Measurements from ENCODE around the gene CRTC3.
"Not testable (repeated sequence)": the region's sequence is repeated elsewhere in the genome, so short reads cannot be mapped to it uniquely, and the experiment has no call there.

CRTC3 gene

DNA sequence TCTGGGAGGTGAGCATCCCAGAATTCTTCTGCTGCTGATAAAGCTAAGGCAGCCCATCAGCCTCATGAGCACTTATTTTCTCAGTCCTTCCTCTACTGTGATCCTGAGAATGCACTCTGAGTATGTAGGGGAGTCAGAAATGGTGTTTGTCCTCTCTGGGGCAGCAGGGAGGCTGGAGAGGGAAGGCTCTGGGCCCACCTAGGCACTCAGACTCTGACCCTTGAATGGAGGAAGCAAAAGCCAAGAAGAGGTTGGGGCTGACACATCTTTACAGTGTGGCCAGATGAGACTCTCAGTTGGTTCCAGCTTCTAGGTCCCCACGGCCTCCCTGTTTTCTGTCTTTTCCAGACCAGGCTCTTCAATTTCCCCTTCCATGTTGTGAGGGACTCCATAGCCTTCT, 151.3 kb downstream of the CRTC3 start:
- ATAC-seq, result no peak

DNA sequence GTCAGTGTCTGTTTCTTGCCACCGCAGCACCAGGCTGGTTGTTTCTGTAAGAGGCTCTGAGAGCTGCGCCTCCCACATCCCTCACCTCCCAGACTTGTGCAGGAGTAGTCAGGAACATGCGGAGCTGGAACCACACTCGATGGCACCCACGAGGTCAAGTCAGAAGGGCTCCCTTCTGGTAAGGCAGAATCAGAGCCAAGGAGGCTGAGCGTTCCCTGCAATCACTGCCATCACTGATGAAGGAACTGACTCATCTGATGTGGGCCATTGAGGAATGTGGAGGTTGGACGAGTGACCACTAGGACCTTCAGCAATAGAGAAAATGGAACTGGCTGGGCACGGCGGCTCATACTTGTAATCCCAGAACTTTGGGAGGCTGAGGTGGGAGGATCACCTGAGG, 151.8 kb downstream of the CRTC3 start:
- ATAC-seq, result no peak

DNA sequence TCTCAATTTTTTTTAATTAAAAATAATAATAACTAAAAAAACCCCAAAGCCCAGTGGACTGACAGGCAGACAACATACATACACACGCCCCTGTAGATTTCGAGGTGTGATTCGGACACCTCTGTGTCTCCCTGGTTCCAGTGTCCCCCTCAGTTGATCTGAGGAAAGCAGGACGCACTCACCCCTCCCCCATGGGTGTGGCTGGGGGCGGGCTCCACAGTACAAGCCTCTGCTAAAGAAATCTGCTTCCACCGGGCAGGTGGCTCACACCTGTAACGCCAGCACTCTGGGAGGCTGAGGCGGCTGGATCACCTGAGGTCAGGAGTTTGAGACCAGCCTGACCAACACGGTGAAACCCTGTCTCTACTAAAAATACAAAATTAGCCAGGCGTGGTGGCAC, 153.6 kb downstream of the CRTC3 start:
- no peak for ATAC-seq

DNA sequence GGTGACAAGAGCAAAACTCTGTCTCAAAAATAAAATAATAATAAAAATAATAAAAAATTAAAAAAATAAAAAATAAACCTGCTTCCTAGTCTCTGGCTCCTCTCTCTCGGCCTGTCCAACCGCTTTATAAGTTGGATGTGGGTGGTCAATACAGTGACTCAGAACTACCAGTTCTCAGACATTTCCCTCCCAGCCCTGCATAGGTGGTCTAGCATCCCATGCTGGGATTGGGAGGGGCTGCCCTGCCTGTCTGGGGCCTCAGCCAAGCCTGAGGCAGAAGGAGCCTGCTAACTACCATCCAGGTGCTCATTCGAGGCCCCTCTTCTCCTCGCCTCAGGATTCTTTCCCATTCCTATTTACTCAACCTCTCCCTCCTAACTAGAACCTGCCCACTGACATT, 154.2 kb downstream of the CRTC3 start:
- ATAC-seq, result no peak

DNA sequence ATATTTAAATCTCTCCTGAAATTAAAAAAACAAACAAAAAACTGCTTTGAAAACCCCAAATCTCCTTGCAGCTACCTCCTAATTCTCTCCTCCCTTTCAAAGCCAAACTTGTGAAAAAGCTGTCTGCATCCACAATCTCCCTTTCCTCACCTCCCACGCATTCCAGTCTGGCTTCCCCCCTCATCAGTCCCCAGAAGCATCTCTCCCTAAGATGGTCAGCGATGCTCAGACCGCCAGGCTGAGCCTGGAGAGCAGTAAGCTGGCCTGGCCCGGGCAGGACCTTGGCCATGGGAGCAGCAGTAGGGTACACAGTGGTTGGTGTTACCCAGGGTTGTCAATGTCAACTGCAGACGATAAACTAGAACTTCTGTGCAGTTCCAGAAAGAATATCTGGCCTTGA, 154.6 kb downstream of the CRTC3 start:
- ATAC-seq, result no peak

DNA sequence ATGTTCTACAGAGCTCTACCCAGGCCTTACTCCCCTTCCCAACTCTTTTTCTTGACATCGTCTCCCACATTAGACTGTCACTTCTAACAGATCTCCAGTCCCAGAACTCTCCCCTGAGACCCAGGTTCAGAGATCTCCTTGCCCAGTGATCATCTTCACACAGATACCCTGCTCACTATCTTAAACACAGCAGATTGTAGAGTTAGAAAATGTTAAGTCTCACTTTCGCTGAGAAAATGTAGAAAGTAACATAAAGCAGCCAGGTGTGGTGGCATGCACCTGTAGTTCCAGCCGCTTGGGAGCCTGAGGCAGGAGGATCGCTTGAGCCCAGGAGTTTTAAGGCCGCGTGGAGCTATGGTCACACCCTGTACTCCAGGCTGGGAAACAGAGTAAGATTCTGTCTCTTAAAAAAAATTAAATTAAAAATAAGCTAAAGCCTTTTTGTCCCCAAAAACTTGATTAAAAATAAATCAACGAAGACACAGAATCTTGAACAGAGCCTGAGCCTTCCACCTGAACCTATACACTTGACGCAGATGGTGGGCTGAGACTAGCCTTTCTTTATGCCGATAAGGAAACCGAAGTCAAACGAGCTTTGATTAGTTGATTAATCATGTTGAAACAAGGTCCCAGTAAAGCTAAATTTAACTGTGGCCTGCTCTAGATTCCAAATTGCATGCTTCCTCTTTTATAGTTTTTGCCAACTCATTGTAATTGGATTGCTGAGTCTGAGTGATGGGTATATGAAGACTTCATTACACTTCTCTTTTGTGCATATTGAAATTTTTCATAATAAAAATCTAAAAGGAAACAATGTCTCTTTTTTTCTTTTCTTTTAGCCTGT, 156.1 kb downstream of the CRTC3 start:
- ATAC-seq, result peak; percentile 4

DNA sequence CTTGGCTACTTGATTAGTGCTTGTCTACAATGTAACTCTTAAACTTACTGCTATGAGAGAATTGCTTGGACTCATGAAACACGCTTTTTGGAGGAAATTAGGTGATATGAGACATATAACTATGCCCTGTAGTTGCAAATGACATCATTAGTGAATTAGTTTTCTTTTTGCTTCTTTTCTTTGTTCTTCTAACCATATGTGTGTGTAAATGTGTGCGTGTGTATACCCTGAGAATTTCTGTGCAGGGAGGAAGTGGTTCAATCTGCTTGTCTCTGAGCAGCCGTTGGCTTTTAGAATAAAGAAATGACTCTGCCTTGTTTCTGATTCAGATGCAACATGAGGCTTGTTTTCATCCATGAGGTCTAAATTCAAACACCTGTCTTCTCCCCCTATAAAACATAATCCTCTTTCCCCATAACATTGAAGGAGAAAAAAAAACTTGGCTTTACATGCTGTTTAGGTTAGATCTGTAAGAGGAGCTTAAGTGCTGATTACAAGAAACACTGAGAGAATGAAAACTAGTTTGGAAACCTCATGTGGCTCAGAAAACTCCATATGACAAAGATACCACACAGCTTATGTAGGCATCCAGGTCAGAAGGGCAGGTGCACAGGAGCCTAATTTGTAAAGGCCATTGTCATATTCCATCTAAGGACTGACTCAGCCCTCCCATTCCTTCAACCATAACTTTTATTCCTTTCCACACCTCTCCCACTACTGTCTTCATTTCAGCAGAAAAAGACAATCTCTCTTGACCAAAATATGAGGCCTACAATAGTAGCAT, 156.9 kb downstream of the CRTC3 start:
- peak; percentile 95 to 98 for ATAC-seq

DNA sequence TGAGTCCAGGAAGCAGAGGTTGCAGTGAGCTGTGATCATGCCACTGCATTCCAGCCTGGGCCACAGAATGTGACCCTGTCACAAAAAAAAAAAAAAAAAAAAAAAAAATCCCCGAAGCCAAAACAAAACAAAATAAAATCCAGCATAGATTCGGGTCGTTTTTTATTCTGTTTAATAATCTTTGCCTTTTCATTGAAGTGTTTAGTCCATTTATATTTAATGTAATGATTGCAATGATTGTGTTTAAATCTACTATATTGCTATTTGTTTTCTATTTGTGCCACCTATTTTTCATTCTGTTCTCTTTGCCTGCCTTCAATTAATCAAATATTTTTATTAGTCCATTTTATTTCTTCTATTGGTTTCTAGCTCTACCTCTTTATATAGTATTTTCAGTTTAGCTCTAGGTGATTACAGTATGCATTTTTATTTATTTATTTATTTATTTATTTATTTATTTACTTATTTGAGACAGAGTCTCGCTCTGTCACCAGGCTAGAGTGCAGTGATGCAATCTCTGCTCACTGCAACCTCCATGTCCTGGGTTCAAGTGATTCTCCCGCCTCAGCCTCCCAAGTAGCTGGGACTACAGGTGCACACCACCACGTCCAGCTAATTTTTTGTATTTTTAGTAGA, 159.7 kb downstream of the CRTC3 start:
- ATAC-seq, result not testable (repeated sequence)

DNA sequence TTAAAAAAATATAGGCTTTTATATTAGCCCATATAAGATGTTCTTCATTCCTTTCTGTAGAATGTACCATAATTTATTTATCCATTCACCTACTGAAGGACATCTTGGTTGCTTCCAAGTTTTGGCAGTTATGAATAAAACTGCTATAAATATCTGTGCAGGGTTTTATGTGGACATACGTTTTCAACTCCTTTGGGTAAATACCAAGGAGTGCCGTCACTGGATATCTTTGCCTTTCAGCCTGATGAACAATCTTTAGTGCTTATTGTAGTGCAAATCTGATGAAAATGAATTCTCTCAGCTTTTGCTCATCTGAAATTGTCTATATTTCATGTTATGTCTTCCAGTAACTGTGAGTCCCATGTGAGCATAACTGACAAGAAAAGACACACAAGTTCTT, 160.9 kb downstream of the CRTC3 start:
- ATAC-seq, result no peak

DNA sequence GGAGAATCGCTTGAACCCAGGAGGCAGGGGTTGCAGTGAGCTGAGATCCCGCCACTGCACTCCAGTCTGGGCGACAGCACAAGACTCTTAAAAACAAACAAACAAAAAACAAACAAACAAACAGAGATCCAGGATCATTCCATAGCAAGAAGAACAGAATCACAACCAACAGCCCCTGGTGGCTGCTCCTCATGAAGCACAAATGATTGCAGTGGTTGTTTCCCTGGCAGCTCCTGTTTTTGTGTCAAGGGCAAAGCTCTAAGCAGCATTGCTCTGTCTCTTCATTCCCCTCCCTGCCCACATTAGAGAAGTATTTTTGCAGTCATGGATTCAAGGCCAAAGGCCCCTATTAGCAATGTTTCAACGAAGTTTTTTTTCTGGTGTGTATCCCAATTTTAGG, 161.6 kb downstream of the CRTC3 start:
- ATAC-seq, result no peak

DNA sequence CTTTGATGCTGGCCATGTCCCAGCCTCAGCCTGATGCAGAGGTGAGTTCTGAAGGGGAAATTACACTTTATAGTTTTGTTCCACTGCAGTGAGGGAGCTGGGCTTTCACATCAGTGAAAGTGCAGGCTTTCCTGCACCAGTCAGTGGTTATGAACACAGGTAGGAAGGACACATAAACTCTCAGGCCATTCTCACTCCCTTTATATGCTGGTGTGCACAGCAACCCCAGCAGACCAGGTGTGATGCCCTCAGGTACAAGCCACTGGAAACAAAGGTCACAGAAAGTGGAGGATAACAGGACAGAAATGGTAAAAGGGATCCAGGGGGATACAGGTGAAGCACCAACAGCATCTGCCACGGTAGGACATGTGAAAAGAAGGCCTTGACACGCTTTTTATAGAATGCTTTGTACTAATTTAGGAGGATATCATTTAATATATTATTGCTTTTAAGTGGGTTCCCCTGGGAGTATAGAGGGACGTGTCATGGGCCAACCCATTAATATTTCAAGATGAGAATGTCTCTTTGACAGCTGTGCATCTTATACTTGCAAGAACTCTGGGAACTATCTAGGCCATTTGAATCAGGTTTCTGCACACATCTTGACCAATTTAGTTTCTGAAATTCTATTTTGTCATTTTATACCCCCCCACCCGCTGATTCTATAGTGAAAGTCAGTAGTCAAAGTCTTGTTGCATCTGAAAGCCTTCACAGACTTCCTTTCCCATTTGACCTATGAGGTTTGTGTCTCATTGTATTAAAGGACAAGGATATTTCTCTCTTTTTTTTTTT, 162.5 kb downstream of the CRTC3 start:
- no peak for ATAC-seq

Data from activated CD4-positive, CD25-positive, alpha-beta regulatory T cell treated with anti-CD3 and anti-CD28 coated beads, Interleukin-2, amount 50 U/mL, for 24 hours (primary cell).